ENCODE results near the gene PACRG.

The PACRG gene

GRCh38 chr6:162871966-162872365 lies 144.2 kb downstream of the PACRG start:
- DNase-seq: no peak

DNA sequence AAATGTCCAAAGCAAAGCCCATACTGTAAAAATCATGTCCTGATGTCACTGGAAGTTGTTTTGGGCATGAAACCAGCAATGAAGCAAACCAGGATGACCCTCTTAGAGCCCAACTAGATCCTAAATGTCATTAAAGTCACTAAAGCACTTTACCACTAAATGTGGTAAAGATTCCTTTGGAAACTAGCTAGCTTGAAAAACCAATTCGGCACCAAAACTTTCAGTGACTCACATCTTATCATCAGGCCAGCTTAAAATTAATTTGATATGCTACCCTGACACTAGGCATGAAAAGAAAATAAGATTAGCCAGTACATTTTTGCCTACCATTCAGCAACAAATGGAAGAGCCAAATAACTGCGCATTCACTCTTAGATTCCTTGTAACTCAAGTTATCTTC lies 145.8 kb downstream of the PACRG start:
- DNase-seq: no peak

- DNase-seq: no peak
Measured at GRCh38 chr6:162875070-162875469, 147.3 kb downstream of the PACRG start.

DNA sequence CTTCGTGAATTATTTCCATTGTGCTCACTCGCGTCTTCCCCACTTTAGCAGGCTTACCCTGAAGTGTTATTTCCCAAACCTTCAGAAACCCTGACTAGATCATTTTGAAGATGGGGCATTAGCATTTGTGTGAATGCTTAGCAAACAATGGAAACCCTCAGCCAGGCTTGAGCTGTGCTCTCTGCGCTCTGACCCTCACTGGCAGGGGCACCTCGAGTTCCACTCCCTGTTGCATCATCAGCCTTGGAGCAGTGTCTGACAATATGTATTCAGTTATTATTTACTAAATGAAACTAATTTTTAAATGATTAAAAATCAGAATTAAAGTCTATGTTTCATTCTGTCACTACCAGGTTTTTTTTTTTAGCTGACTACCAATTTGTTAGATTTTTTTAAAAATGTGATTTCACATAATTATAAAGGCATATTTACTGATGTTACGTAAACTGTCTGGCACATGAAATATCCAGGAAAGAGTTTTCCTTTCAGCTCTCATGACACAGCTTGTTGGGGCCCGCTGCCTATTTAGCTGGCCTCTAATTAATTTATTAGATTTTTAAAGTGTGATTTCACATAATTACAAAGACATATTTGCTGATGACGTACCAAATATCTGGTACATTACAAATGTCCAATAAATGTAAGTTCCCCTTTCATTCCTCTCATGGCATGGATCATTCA lies 155.2 kb downstream of the PACRG start:
- no peak for DNase-seq

GRCh38 chr6:162887981-162888689 lies 160.4 kb downstream of the PACRG start:
- DNase-seq: no peak

DNA sequence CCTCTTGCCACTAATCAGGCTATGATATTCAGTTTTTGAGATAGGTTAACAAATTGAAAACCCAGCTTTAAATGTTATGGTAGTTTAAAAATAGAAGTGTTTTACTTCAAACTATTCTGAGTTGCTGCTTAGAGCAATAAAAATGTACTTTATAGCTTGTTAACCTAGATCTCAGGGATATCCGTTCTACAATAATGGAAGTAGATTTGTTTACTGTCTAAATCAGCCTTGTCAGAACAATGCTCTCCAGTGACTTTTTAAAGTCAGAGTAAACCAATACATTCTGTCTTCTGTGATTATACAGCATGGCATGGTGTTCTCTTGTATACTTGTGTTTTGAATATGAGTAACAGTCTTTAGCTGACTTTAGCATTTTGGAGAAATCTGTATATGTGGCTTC lies 161.5 kb downstream of the PACRG start:
- no peak for DNase-seq

- DNase-seq: no peak
Measured at GRCh38 chr6:162898011-162898410, 170.2 kb downstream of the PACRG start.

DNA sequence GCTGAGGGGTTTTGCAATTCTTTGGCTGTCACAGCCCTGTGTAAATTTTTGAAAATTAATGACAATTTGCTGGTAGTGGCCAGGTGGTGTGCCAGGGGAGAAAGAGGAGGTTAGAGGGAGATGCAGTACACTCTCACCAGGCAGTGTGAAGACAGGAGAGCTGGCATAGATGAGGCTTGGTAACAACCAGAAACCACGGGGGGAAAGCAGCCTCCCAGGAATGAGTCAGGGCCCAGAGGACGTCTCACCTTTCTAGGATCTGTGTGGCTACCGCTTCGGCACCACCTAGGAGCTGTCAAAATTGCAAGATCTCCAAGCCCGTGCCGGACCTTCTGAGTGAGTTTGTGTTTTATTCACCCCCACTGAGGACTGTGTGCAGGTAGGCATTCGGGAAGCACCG lies 171.4 kb downstream of the PACRG start:
- DNase-seq: no peak

- no peak for DNase-seq
Measured at GRCh38 chr6:162900503-162900902, 172.7 kb downstream of the PACRG start.

- DNase-seq: no peak
Measured at GRCh38 chr6:162904069-162904663, 176.4 kb downstream of the PACRG start.

DNA sequence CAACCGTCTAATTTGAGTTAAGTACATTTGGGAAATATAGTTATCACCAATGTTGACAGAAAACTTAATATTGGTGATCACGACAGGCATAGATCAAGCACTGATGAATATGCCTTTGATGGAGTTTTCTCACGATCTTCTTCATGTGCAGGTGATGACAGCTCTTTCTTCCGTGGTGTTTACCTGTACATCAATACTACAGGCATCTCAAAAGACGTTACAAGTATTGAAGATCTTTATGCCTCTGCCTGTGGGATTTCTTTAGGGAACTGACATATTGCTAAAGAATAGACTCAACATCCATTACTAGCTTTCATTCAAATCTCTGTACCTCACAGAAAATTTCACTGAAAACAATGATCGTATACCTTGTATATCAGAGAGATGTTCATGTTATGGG lies 178.7 kb downstream of the PACRG start:
- DNase-seq: no peak

- no peak for DNase-seq
Measured at GRCh38 chr6:162907876-162908481, 180.2 kb downstream of the PACRG start.

DNA sequence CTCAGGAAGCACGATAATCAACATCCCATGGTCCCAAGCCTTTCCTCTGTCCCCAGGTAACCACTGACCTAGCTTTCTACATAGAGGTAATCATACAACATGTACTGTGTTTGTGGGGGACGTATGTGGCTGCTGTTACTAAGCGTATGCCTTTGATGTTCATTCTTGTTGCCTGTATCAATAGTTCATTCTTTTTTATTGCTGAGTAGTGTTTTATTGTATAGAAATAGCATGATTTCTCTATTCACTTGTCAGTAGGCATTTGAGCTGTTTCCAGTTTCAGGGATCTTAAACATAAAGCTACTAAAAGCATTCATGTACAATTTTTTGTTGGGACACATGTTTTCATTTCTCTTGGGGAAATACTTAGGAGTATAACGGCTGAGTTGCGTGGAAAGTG lies 185.4 kb downstream of the PACRG start:
- DNase-seq: no peak

GRCh38 chr6:162917506-162917905 lies 189.7 kb downstream of the PACRG start:
- no peak for DNase-seq

GRCh38 chr6:162921062-162921461 lies 193.3 kb downstream of the PACRG start:
- DNase-seq: no peak

- no peak for DNase-seq
Measured at GRCh38 chr6:162921510-162922040, 193.8 kb downstream of the PACRG start.

DNA sequence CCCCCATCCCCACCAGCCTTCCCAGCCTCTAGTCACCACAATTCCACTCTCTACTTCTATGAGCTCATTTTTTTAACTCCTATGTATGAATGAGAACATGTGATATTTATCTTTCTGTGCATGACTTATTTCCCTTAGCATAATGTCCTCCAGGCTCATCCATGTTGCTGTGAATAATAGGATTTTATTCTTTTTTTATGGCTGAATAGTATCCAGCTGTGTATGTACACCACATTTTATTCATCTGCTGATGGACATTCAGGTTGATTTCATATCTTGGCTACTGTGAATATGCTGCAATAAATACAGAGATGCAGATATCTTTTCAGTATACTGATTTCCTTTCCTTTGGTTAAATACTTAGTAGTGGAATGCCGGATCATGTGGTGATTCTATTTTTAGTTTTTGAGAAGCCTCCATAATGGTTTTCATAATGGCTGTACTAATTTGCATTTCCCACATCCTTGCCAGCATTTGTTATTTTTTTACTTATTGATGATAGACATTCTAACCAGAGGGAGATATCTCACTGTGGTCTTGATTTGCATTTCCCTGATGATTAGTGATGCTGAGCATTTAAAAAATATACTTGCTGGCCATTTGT lies 194.9 kb downstream of the PACRG start:
- no peak for DNase-seq

- no peak for DNase-seq
Measured at GRCh38 chr6:162934844-162935243, 207.1 kb downstream of the PACRG start.

GRCh38 chr6:162940426-162940825 lies 212.7 kb downstream of the PACRG start:
- no peak for DNase-seq

- DNase-seq: no peak
Measured at GRCh38 chr6:162941128-162941527, 213.4 kb downstream of the PACRG start.

DNA sequence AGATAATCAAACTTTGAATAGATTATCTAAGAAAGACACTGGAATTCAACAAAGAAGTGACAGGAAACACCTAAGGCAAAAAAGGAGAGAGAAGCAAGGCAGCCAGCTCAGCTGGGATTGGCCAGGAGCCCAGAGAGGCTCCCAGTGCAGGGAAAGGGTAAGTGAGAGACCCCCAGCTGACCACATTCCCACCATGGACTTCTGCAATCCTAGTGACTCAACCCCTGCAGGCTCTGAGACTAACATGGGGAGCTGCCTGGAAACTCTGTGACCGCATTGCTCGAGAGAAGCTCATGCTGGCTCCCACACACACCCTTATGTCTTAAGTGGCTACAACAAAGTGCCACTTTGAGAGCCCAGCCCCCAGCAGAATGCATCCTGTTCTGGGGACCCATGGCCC lies 215.1 kb downstream of the PACRG start:
- DNase-seq: no peak

DNA sequence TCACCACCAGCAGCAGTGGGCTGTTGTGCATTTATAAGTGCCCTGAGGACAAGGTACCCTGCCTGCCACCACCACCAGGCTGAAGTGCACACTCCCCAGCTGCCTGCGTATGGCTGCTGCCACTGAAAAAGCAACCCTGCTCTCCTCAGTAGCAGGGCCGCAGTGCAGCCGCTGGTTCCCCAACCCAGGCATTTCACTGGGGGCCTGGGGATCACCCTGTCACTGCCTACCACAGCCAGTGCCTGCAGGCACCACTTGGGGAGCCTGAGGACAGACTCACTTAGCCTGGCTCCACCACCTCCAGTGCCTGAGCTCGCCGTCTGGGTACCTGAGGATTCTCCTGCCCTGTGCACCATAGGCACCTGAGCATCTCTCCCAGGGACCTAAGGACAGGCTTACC lies 215.6 kb downstream of the PACRG start:
- no peak for DNase-seq

- no peak for DNase-seq
Measured at GRCh38 chr6:162951164-162951743, 223.5 kb downstream of the PACRG start.

Data from CD4-positive, alpha-beta T cell treated with Interleukin-6 for 4 hours (primary cell).